Heart left ventricle (tissue), 16 donors: ENCODE measurements around the gene ZCCHC7. TPM values are rescaled to one million over a fixed set of nuclear protein-coding genes. Genes with fewer than 3 reads are reported as not detected.

Source experiments
- ATAC-seq, 4 donors: fragments of 200-7000 bp; cut with Tn5 transposase; one replicate each; pipeline ENCODE4 v1.9.1; 2020 to 2022; ENCODE audit warnings: moderate library complexity in 4 of 4, mild to moderate bottlenecking in 3 of 4, moderate number of reproducible peaks in 1 of 4
- DNase-seq, 5 donors: peaks; one replicate each; pipeline ENCODE4 v3.0.0-alpha.2; 2020
- H3K27ac ChIP-seq, 12 donors: fragments of 200-600 bp; sonication (generic) in 4 of 12; one replicate each; pipeline versions ENCODE4 v1.5.0 to v1.8.0; 2016 to 2022; ENCODE audit warnings: mild to moderate bottlenecking in 2 of 12
- H3K27me3 ChIP-seq, 9 donors: fragments of 200-600 bp; sonication (generic) in 2 of 9; one replicate each; pipeline versions ENCODE4 v1.5.1 to v1.8.0; 2016 to 2022; ENCODE audit warnings: mild to moderate bottlenecking in 3 of 9
- H3K36me3 ChIP-seq, 9 donors: fragments of 200-600 bp; sonication (generic) in 2 of 9; one replicate each; pipeline versions ENCODE4 v1.5.0 to v1.8.0; 2018 to 2022; ENCODE audit warnings: mild to moderate bottlenecking in 2 of 9
- H3K4me1 ChIP-seq, 12 donors: fragments of 200-600 bp; sonication (generic) in 4 of 12; one replicate each; pipeline versions ENCODE4 v1.5.0 to v1.8.0; 2016 to 2022; ENCODE audit warnings: mild to moderate bottlenecking in 3 of 12
- H3K4me3 ChIP-seq, 12 donors: fragments of 200-600 bp; sonication (generic) in 4 of 12; one replicate each; pipeline versions ENCODE4 v1.5.0 to v1.8.0; 2017 to 2022; ENCODE audit warnings: mild to moderate bottlenecking in 9 of 12, moderate library complexity in 4 of 12
- H3K9me3 ChIP-seq, 12 donors: fragments of 200-600 bp; sonication (generic) in 4 of 12; one replicate each; pipeline versions ENCODE4 v1.5.0 to v1.8.0; 2016 to 2022; ENCODE audit warnings: mild to moderate bottlenecking in 1 of 12
- POLR2A ChIP-seq, 2 donors: fragments of 450-650 bp; IDR thresholded peaks; one replicate each; pipeline ENCODE4 v1.6.1; 2017; ENCODE audit warnings: antibody characterized with exemption in 2 of 2, mild to moderate bottlenecking in 2 of 2, moderate library complexity in 2 of 2
- WGBS, 4 donors: extraction: QIAGEN DNeasy Blood & Tissue Kit in 2 of 4; methylation state at CpG; one replicate each; pipeline versions ENCODE4 v1.1.5 to v1.1.7; 2013 to 2018; 5-methylcytosine and 5-hydroxymethylcytosine counted together
- intact Hi-C, 10 donors: fragments of 100-400 bp; cut with DNase I; formaldehyde crosslinking; loops; one replicate each; pipeline versions ENCODE4 v1.11.1 to v1.14.2; 2022
- polyA plus RNA-seq, 2 donors: library from polyadenylated mRNA; stranded (reverse); fragments of 200-250 nt; gene quantifications; one replicate each; pipeline ENCODE4 v1.2.3, GENCODE V29; 2013
- total RNA-seq, 9 donors: library from RNA; depleted of rRNA in 2 of 9; stranded (reverse); fragments of >200 nt in 2 of 9; fragmentation: NEBNext Ultra II Directional in 3 of 9; extraction: Animal tissue kit (Norgen Biotek cat#: 25700) in 3 of 9; gene quantifications; one replicate each; pipeline versions ENCODE4 v1.1.0 to v1.2.4, GENCODE V29; 2016 to 2023
- TF ChIP-seq, protein P1 (sequence below), 12 donors: fragments of 200-600 bp; sonication (generic) in 4 of 12; IDR thresholded peaks; one replicate each; pipeline versions ENCODE4 v1.5.0 to v1.8.0; 2018 to 2022; ENCODE audit warnings: antibody characterized with exemption in 12 of 12, mild to moderate bottlenecking in 5 of 12
- donor health status: ischemic (EF 13 %, LVEDD 7.1; RV severe dilation, severe dysfunction).
- donor health status: healthy with polysubstance abuse.
- donor health status: DM: no; HTN: yes; CAD: no.
- donor health status: DM: no; HTN: no; CAD: no.
- donor health status: ischemic (EF 25% LVEDD 6.9; RV normal size, moderate dysfunction).
- donor health status: ischemic (EF 25% LVEDD 5.7; RV mildly dilated, moderate dysfunction).
- donor health status: healthy.
- donor health status: DM: yes; HTN: yes; CAD: no.
- donor health status: ischemic (EF 35%, LVEDD 5.7; RV mildly dilated, moderate dysfunction).
- donor health status: nonischemic (EF 11% LVEDD 7.7; RV severe dilation, severe dysfunction).
- donor health status: DM: yes; HTN: yes; CAD: no.
- donor health status: PGD.
- donor health status: ischemic (EF 29% LVEDD 5.4; RV normal size, mild dysfunction).
- donor health status: nonischemic (EF 23%, LVEDD 6.1; RV moderate dilation, normal function).

ZCCHC7 gene
- total and polyA plus RNA-seq, 11 donors = 3.5 to 14.8 (median 8.4) TPM

DNA sequence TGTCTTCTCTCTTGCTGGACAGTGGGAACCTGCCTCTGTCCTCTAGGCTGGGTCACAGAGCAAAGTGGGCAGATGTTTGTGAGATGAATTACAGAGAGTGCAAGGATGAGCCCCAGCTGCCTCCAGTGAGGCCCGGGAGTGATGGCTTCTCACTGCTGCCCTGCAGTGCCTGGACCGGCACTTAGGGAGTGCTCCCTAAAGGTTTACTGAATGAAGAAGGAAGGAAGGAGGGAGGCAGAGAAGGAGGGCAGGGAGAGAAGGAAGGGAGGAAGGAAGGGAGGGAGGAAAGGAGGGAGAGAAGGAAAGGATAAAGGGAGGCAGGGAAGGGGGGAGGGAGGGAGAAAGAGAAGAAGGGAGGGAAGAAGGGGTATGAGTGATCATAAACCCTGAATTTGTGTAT lies 259.5 kb downstream of the ZCCHC7 start:
- Histone ChIP-seq H3K4me1 (no peaks in the 10 kb centered on the region), H3K27ac (no peak overlapping the region), H3K36me3 (no peaks in the 10 kb centered on the region), H3K9me3 (no peaks in the 10 kb centered on the region), H3K4me3 (no peak overlapping the region), H3K27me3 (peaks cover 0 to 3% (median 0%) of the 10 kb centered on the region in 9 donors)
- TF ChIP-seq, protein P1, sequence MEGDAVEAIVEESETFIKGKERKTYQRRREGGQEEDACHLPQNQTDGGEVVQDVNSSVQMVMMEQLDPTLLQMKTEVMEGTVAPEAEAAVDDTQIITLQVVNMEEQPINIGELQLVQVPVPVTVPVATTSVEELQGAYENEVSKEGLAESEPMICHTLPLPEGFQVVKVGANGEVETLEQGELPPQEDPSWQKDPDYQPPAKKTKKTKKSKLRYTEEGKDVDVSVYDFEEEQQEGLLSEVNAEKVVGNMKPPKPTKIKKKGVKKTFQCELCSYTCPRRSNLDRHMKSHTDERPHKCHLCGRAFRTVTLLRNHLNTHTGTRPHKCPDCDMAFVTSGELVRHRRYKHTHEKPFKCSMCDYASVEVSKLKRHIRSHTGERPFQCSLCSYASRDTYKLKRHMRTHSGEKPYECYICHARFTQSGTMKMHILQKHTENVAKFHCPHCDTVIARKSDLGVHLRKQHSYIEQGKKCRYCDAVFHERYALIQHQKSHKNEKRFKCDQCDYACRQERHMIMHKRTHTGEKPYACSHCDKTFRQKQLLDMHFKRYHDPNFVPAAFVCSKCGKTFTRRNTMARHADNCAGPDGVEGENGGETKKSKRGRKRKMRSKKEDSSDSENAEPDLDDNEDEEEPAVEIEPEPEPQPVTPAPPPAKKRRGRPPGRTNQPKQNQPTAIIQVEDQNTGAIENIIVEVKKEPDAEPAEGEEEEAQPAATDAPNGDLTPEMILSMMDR (IDR thresholded peaks at IDR 0.05) = no peak
- no peak for TF ChIP-seq POLR2A (IDR thresholded peaks at IDR 0.05)
- 53 to 80% (median 66%) methylated on average over 2 of the region's 2 CpGs for WGBS, 4 donors
- intact Hi-C loops = no loop called here
- ATAC-seq (no peak), DNase-seq (no peak)

DNA sequence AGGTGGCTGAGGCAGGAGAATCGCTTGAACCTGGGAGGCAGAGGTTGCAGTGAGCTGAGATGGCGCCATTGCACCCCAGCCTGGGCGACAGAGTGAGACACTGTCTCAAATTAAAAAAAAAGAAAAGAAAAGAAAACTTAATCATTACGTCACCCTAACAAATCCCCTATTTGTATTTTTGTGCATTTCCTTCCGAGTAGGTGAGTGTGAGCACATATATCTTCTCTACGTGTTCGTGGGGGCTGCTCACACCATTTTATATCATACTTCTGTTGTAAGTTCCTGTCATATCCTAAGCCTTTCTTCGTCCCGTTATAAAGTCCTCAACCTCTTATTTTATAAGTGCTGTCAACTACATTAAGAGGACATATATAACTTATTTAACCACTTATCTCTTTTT lies 260.2 kb downstream of the ZCCHC7 start:
- Histone ChIP-seq H3K4me3 (no peak overlapping the region), H3K9me3 (no peaks in the 10 kb centered on the region), H3K27me3 (no peaks in the 10 kb centered on the region), H3K36me3 (no peaks in the 10 kb centered on the region), H3K4me1 (no peaks in the 10 kb centered on the region), H3K27ac (no peak overlapping the region)
- TF ChIP-seq, protein P1 (IDR thresholded peaks at IDR 0.05) = no peak
- TF ChIP-seq POLR2A (IDR thresholded peaks at IDR 0.05) = no peak
- DNase-seq (no peak), ATAC-seq (no peak)
- intact Hi-C loops = no loop called here
- WGBS, 4 donors = 82 to 92% (median 89%) methylated on average over 9 of the region's 9 CpGs

DNA sequence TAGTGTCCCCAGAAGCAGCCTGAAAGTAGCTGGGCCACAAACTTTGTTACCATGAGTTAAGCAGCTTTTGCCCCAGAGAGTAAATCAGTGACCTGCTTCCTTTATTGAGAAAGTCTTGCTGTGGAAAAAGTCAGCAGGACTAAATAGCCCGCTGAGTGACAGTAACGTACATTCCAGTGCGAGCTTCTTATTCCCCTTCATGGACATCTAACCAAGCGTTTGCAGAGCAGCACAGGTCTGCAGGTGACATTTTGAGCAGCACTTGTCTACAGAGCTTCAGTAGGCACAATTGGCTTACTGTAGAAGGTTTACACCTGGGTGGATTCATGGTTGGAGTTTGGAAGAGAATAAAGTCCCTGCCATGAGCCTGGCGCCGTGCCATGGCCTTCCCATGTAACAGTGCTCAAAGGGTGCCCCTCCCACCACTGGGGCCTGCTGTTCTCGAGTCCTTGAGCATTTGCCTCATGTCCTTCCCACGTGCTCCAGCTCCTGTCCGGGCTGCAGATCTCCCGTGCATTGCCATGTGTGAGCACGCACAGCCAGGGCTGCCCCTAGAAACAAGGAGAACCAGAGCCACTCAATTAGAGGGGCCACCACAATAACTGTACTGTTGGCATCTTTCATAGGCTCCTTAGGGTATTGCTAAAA lies 260.8 kb downstream of the ZCCHC7 start:
- Histone ChIP-seq H3K27ac (no peak overlapping the region), H3K4me1 (no peaks in the 10 kb centered on the region), H3K36me3 (no peaks in the 10 kb centered on the region), H3K4me3 (no peak overlapping the region), H3K9me3 (no peaks in the 10 kb centered on the region), H3K27me3 (no peaks in the 10 kb centered on the region)
- TF ChIP-seq, protein P1 (IDR thresholded peaks at IDR 0.05) = no peak
- no peak for TF ChIP-seq POLR2A (IDR thresholded peaks at IDR 0.05)
- ATAC-seq = no peak
- WGBS, 4 donors = 82 to 91% (median 83%) methylated on average over 11 of the region's 11 CpGs
- DNase-seq = no peak
- intact Hi-C loops = no loop called here

DNA sequence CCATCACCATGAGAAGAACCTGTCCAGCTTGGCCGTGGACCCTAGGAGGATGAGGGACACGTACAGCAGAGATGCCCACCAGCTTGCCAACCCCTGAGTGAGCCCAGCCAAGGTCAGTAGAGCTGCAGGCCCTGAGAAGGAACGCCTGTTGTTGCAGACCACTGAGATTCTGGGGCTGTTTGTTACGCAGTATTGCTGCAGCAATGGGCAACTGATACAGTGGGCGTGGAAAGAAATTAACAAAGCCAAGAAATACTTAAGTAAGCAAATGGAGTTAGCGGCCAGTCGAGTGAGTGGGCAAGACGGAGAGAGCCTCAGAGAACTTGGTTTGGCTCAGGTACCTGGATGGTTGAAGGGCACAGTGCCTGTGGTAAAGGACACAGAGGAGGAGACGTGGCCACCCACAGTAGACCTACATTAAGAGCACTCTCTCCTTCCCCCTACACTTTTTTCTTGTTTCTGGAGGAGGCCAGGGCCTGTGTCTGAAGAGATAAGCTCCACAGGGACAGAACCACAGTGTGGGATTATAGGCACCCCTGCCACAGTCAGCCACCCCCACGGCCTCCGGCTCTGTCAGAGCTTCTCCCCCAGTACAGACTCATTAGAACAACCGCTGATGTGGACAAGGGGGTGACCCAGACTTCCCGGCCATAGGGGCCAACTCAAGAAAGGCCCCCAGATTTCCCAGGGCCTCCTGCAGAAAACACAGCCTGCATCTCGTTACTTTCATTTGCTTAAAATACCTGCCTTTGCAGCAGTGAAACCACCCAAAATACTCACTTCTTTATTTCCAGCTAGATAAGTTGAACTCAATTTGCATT lies 262.0 kb downstream of the ZCCHC7 start:
- DNase-seq (no peak), ATAC-seq (no peak)
- Histone ChIP-seq H3K27ac (no peak overlapping the region), H3K27me3 (no peaks in the 10 kb centered on the region), H3K36me3 (no peaks in the 10 kb centered on the region), H3K4me3 (no peak overlapping the region), H3K9me3 (no peaks in the 10 kb centered on the region), H3K4me1 (no peaks in the 10 kb centered on the region)
- intact Hi-C loops = no loop called here
- TF ChIP-seq, protein P1 (IDR thresholded peaks at IDR 0.05) = no peak
- no peak for TF ChIP-seq POLR2A (IDR thresholded peaks at IDR 0.05)
- WGBS, 4 donors = 76 to 95% (median 82%) methylated on average over 14 of the region's 14 CpGs
